Putamen (tissue), 1 donor: Measurements from ENCODE around the gene TRAPPC8.
"Not testable (repeated sequence)": the region's sequence is repeated elsewhere in the genome, so short reads cannot be mapped to it uniquely, and the experiment has no call there.

Experiments
- DNase-seq: peaks from one replicate; pipeline ENCODE4 v3.0.0-alpha.2; 2016; ENCODE audit warnings: low spot score

Gene TRAPPC8, protein sequence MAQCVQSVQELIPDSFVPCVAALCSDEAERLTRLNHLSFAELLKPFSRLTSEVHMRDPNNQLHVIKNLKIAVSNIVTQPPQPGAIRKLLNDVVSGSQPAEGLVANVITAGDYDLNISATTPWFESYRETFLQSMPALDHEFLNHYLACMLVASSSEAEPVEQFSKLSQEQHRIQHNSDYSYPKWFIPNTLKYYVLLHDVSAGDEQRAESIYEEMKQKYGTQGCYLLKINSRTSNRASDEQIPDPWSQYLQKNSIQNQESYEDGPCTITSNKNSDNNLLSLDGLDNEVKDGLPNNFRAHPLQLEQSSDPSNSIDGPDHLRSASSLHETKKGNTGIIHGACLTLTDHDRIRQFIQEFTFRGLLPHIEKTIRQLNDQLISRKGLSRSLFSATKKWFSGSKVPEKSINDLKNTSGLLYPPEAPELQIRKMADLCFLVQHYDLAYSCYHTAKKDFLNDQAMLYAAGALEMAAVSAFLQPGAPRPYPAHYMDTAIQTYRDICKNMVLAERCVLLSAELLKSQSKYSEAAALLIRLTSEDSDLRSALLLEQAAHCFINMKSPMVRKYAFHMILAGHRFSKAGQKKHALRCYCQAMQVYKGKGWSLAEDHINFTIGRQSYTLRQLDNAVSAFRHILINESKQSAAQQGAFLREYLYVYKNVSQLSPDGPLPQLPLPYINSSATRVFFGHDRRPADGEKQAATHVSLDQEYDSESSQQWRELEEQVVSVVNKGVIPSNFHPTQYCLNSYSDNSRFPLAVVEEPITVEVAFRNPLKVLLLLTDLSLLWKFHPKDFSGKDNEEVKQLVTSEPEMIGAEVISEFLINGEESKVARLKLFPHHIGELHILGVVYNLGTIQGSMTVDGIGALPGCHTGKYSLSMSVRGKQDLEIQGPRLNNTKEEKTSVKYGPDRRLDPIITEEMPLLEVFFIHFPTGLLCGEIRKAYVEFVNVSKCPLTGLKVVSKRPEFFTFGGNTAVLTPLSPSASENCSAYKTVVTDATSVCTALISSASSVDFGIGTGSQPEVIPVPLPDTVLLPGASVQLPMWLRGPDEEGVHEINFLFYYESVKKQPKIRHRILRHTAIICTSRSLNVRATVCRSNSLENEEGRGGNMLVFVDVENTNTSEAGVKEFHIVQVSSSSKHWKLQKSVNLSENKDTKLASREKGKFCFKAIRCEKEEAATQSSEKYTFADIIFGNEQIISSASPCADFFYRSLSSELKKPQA (N-terminal part only)

DNA sequence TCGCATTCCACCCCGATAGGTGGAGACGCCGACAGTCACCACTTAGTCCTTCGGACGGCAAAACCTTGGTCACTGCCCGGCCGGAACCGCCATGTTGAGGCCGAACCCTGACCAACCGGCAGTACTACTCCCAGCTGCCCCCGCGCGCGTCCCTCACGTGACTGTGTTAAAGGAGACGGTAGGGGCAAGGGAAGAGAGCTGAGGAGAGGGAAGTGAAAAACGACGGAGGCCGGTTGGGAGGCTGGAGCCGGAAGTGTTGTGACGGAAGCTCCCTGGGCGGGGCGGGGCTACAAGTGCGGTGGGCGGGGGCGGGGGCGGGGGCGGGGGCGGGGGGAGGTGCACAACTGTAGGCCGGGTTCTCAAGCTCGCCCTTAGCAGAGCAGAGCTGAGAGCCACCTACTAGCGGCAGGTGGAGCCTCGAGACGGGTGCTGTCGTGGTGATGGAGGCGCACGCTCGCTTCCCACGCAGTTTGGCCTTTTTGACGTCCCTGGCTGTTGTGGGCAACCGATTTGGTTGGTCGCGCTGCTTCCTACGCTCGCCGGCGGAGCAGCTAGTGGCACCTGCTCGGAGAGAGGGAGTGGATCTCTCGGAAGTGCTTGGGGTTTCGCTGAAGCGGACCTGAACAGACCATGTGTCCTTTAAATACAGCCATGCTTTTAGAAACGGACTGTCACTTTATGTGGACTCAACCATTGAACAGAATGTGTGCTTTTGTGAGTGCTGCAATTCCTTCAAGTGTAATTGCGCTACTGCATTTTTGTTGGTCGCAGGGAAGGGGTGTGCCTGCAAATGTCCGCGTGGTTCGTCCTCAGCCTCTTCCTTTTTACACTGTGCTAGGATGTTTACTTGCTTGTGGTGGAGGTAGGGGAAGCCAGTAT is at the start of gene TRAPPC8:
TSS of gene TRAPPC8 (minus strand) at position 130 of the 879 bp plus-strand sequence. CDS start 364 bp downstream, outside the sequence.
- peak; percentile 99 for DNase-seq

DNA sequence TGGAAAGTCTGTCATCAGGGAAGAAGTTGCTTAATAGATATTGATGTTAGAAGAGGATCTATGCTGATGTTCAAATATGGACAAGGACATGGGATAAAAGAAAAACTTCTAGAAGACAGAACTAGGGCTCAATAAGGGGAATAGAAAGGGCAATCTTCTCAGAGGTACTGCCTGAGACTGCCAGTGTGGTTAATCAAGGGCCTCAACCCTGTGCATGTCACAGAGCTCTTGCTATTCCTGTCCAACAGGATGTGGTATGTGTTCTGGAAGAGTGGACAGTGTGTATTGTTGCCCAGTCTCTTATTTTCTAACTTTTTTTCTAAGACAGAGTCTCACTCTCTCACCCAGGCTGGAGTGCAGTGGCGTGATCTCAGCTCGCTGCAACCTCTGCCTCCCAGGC is 47.9 kb upstream of the TRAPPC8 start:
- no peak for DNase-seq

- DNase-seq: no peak
Measured at GRCh38 chr18:31983976-31984375, 41.0 kb upstream of the TRAPPC8 start.

GRCh38 chr18:31983020-31983419 is 40.1 kb upstream of the TRAPPC8 start:
- no peak for DNase-seq

- no peak for DNase-seq
Measured at GRCh38 chr18:31980863-31981262, 37.9 kb upstream of the TRAPPC8 start.

DNA sequence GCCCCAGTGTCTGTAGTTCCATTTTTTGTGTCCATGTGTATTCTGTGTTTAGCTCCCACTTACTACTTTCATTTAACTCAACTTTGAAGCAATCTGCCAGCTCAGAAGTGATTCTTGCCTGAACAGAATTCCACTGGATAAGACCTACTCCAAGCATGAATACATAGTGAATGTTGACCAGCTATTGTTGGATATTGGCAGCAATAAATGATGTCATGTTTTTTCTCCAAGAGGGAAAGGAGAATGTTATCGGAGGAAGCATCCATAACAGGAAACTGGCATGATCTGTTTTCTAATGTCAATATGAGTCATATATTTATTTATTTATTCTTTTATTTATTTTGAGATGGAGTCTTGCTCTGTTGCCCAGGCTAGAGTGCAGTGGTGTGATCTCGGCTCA is 36.8 kb upstream of the TRAPPC8 start:
- no peak for DNase-seq

DNA sequence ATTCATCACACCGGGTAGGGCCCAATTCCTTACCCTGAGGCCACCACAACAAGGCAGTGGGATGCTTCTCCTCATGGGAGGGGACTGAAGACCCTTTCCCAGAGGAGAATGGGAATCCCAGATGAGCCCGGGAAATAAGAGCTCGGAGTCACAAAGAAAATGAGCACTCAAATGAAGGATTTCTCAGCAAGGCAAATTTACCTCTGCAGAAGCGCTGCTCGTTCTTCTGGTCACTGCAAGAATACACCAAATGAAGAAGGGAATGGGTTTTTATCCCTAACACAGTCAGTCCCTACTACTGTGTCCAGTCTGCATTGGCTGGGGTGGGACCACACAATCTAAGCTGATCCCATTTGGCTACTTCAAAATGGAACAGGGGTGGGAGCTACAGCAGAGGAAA is 35.7 kb upstream of the TRAPPC8 start:
- no peak for DNase-seq

GRCh38 chr18:31977270-31977872 is 34.4 kb upstream of the TRAPPC8 start:
- peak; percentile 65 for DNase-seq

- DNase-seq: no peak
Measured at GRCh38 chr18:31976242-31976641, 33.3 kb upstream of the TRAPPC8 start.

DNA sequence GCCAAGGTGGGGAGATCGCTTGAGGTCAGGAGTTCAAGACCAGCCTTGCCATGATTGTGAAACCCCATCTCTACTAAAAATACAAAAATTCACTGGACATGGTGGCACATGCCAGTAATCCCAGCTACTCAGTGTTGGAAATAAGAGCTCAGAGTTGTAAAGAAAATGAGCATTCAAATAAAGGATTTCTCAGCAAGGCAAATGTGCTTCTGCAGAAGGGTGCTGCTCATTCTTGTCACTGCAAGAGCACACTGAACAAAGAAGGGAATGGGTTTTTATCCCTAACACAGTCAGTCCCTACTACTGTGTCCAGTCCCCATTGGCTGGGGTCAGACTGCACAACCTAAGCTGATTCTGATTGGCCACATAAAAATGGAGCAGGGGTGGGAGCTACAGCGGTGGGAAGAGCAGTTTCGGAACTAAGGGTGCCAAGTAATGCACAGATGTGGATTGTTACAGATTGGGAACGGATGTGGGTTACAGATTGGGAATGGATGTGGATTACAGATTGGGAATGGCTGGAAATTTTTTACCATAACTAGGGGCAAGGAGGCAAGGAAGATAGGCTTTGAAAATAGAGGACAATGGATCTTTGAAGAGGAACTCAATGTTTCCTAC is 31.1 kb upstream of the TRAPPC8 start:
- DNase-seq: no peak

DNA sequence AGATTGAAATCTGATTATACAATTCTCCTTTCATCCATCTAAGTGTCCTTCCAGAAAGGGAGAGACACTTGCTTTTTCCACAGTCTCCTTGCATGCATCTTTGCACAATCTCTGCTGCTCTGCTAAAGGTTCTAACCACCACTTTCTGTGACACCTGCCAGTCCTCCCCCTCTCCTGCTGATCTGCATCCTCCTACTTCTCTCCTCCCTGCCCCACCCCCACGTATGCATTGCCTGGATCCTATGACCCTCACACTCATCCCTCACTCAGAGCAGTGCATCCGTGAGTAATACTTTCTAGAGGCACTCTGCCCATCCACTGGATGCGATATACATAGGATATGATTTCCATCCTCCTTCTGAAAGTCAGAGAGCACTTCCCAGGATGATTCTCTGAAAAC is 27.7 kb upstream of the TRAPPC8 start:
- DNase-seq: peak; percentile 63

DNA sequence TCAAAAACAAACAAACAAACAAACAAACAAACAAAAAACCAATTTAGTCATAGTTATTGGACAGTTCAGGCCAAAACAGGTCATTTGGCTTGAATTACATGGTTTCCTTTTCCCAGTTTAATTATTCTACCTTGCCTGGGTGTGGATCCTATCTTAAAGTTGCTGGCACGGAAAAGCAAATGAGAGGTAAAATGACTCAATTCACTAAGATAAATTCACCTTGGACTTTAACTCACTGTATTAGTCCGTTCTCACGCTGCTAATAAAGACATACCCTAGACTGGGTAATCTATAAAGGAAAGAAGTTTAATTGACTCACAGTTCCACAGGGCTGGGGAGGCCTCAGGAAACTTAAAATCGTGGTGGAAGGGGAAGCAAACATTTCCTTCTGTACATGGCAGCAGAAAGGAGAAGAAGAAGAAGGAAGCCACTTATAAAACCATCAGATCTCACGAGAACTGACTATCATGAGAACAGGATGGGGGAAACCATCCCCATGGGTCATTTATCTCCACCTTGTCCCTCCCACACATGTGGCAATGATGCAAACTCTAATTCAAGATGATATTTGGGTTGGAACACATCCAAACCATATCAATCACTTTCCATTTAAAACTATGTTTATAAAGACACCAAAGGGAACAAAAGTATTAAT is 22.5 kb upstream of the TRAPPC8 start:
- DNase-seq: no peak

DNA sequence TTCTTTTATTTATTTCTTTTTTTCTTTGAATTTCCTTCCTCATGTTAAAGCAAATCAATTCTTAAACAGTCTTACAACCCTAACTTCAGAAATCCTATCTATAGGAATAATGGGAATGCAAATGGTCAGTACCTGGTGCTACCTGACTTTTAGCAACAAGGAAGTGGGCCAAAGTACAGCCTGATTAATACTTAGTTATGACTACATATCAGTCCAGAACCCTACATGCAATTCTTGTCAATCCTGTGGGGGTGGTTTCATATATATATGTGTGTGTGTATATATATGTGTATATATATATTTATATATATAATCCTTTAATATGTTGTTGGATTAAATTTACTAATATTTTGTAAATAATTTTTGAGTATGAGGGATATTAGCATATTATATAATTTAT is 14.8 kb upstream of the TRAPPC8 start:
- no peak for DNase-seq

DNA sequence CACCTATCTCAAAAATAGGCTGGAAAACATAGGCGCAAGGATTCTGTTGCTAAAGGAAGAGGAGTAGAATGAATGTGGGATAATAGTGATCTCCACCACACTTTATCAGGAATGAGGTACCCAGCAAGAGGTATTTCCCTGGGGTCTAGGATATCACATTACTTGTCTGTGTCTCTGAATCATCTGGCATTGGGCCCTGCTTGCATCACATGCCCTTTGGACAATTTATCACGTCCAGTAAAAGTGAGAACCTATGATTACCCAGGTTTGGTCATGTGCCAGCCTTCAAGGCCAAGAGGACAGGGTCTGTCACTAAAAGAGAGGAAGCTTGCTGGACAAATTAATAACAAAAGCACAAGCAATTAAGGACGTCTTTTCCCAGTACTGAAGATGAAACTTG is 11.4 kb upstream of the TRAPPC8 start:
- DNase-seq: no peak

DNA sequence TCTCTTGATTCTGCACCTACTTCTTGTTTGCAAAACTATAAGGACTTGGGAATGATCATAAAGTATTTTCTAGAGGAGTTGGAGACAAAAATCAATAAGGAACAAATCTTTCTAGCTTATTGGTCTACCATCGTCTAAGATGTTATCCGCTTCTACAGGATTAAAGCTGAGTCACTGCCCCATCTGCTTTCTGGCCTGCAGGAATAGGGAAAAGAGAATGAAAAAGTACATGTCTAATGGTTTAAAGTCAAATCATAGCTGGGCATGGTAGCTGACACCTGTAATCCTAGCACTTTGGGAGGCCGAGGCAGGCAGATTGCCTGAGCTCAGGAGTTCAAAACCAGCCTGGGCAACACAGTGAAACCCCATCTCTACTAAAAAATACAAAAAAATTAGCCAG is 10.8 kb upstream of the TRAPPC8 start:
- DNase-seq: not testable (repeated sequence)

GRCh38 chr18:31952223-31952622 is 9.3 kb upstream of the TRAPPC8 start:
- no peak for DNase-seq

DNA sequence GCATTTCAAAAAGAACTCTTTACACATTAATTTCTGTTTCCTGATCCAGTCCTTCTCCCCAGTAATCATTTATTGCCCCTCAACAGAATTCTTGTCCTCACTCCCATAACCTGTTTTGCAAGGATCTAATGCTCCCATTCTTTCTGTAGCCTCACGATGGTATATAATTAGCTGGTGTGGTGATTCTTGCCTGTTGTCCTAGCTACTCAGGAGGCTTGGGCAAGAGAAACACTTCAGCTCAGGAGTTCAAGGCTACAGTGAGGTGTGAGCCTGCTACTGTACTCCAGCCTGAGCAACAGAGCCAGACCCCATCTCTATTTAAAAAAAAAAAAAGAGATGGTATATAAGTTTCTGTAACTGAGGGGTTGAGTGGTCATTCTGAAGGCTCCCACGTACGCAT is 7.7 kb upstream of the TRAPPC8 start:
- DNase-seq: no peak

- not testable (repeated sequence) for DNase-seq
Measured at GRCh38 chr18:31948349-31948748, 5.4 kb upstream of the TRAPPC8 start.

DNA sequence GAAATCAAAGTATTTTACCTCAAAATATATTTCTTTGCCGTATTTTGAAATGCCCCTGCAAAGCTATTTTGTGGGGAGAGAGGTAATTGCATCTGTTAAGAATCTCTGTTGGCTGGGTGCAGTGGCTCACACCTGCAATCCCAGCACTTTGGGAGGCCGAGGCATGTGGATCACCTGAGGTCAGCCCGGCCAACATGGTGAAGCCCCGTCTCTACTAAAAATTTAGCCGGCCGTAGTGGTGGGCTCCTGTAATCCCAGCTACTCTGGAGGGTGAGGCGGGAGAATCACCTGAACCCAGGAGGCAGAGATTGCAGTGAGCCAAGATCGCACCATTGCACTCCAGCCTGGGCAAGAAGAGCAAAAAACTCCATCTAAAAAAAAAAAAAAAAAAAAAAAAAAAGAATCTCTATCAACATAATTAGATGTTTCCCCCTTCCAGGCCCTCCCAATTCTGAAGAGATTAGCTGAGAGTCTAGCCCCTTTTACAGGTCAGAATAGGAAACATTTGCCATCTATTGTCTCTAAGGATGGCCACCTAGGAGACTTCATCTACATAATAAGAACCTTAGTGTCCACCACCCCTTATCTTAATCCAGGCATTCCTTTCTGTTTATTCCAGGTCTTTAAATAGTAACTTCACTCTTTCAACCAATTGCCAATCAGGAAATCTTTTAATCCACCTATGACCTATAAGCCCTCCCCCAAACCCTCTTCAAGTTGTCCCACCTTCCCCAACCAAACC is 3.5 kb upstream of the TRAPPC8 start:
- DNase-seq: no peak
